Measurements from ENCODE around the gene COL2A1.

DNA sequence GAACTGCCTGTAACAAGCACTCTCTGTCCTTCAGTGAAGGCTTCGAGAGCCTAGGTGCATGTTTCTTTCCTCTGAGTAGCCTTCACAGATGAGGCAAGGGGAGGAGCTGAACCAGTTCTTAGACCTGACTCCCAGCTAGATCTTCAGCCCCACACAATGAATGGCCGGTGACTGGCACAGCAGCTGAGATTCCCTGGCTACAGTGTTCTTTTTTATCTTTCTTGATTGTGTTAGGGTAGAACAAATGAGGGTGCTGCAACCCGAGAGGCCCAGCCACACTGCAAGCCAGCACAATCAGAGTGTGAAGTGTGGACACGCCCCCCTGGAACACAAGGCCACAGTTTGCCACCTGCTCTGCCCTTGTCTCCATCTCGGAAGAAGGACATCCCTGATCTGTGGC is 19.1 kb upstream of the COL2A1 start:
- TF ChIP-seq EZH2 (IDR thresholded peaks at IDR 0.05; ENCODE audit: insufficient read depth, poor library complexity, severe bottlenecking) (no peak), EZH2phosphoT487 (IDR thresholded peaks at IDR 0.05; ENCODE audit: insufficient read depth, low read depth) (no peak)
